GM12892 (cell line): Measurements from ENCODE around the gene ZBTB16.
A peak's percentile ranks its signal among the peaks of the same experiment; 100 is the strongest.

Experiments used
- DNase-seq: peaks from one replicate; pipeline ENCODE4 v3.0.0; 2011; ENCODE audit not compliant: insufficient read length
- FAIRE-seq: peaks from 2 replicates; lab custom pipeline; 2011; peaks lifted over from hg19 to GRCh38; lab: Jason Lieb, UNC
- POLR2A ChIP-seq: IDR thresholded peaks from 2 replicates; pipeline ENCODE4 v1.6.1; 2011; ENCODE audit warnings: low read depth, low read length, control low read depth
- POLR2AphosphoS5 ChIP-seq: IDR thresholded peaks from 2 replicates; pipeline ENCODE4 v1.6.1; 2011; ENCODE audit warnings: low read depth, low read length, control low read depth
- TAF1 ChIP-seq: IDR thresholded peaks from 2 replicates; pipeline ENCODE4 v1.6.1; 2011; ENCODE audit warnings: low read depth, mild to moderate bottlenecking, control low read depth, low read length, borderline replicate concordance

The ZBTB16 gene

DNA sequence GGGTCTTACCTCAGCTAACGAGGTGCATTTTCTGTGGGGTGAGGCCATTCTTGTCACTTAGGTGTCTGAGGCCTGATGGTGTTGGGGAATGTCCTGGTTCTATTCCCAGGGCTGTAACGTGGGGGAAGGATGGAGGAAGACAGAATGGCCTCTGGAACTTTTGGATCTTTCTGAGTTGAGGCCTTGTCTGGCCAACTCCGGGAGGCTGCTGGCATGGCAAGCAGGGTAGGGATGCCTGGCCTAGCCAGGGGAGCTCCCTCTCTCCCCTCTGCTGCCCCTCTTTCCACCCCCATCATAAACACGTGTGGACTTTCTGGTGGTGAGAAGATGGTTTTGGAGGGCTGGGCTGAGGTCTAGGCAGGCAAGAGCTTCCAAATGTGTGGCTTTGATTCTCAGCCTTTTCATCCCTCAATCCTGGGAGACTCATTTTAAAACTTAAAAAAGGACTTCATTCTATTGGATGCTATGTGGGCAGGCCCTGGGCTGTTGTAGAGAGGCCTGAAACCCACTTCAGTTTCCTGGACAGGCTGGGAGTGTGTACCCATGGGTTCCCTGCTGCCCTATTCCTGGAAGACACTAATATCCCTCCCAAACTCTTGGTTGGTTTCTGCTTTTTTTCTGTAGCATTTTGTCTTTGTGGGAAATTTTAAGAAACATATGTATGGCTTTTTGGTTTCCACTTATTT lies 30.9 kb downstream of the ZBTB16 start:
- DNase-seq (no peak), FAIRE-seq (no peak)
- TF ChIP-seq TAF1 (no peak), POLR2A (no peak), POLR2AphosphoS5 (no peak)

GRCh38 chr11:114090976-114091375 lies 31.5 kb downstream of the ZBTB16 start:
- no peak for FAIRE-seq
- TF ChIP-seq POLR2A (no peak), TAF1 (no peak), POLR2AphosphoS5 (no peak)
- no peak for DNase-seq

DNA sequence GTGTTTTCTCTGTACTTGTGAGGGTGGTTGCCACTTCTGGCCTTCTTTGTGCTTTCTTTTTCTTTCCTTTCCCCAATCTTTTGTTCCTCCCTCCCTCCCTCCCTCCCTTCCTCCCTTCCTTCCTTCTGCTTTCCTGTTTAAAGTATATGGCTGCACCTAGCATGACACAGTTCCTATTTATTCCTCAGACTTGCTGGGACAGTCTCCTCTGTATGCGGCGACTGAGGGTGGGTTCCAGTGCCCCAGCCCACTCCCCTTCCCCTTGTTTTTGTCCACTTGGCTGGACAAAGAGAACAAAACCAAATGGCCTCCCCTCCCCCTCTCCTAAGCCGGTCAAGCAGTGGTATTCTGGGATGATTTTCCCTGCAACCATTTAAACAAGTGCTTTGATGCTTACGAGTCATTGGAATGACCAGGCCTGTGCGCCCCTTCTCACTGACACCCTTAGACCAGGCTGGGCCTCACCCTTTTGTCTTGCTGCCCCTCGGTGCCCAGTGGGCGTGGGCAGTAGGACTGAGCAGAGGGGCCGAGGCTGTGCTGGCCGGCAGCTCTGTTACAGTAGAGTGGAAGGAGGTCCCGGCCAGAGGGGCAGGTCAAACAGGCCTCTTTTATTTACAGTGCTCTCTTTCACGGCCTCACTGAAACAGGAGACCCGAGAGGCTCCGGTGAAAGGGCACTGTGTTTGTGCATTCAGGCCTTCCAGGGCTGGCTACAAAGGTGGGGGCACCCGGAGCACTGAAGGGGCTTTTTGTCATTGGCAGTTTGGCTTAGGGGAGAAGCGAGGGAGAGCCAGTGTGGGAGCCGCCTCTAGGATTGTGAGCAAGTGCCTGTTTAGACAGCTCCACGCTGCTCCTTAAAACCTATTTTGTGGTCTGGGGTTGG lies 32.2 kb downstream of the ZBTB16 start:
- no peak for TF ChIP-seq POLR2AphosphoS5
- TF ChIP-seq POLR2A: no peak
- no peak for TF ChIP-seq TAF1
- no peak for DNase-seq
- no peak for FAIRE-seq

DNA sequence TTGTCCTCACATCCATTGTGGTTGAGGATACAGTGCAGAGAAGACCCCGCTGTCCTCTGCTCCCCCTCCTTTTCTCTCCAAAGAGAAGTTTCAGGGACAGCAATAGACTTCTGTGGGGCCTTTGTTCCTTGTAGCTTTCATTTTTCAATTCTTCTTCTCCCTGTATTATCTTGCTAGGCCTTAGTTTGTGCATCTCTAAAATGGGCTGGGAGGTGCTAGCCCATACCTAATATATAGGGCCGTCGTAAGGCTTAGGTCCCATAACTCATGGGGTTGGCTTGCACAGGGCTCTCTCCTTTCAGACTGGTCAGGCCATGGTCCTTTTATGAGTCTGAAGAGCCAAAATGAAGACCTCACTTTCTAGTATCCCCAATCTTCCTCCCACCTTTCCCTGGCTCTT lies 33.0 kb downstream of the ZBTB16 start:
- FAIRE-seq (no peak), DNase-seq (no peak)
- TF ChIP-seq POLR2A (no peak), TAF1 (no peak), POLR2AphosphoS5 (no peak)

DNA sequence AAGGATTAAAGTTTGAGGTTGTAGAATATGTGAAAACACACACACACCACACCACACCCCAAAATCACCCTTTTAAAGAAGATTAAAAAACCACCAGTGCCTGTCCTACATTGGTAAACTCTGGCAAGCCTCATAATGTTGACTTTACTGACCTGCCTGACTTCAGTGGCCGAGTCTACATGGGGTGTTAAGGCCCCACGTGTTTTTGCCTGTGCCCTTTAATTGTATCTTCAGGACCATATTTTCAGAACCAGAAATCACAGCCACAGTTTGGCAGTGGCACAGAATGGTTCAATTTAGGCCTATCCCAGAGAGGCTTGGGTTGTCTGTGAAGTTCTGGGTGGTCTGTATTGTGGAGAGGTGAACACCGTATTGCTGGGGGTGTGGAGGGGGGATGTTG lies 33.4 kb downstream of the ZBTB16 start:
- FAIRE-seq (no peak), DNase-seq (no peak)
- TF ChIP-seq POLR2AphosphoS5 (no peak), POLR2A (no peak), TAF1 (no peak)

- TF ChIP-seq TAF1 (no peak), POLR2A (no peak), POLR2AphosphoS5 (no peak)
- FAIRE-seq (no peak), DNase-seq (no peak)
Observed at GRCh38 chr11:114094516-114094915, 35.0 kb downstream of the ZBTB16 start.

GRCh38 chr11:114095899-114096298 lies 36.4 kb downstream of the ZBTB16 start:
- TF ChIP-seq POLR2A (no peak), TAF1 (no peak), POLR2AphosphoS5 (no peak)
- DNase-seq: no peak
- no peak for FAIRE-seq

- peak; percentile 17 for FAIRE-seq
- TF ChIP-seq POLR2AphosphoS5: no peak
- no peak for TF ChIP-seq TAF1
- no peak for TF ChIP-seq POLR2A
- DNase-seq: no peak
Observed at GRCh38 chr11:114097832-114098231, 38.3 kb downstream of the ZBTB16 start.

DNA sequence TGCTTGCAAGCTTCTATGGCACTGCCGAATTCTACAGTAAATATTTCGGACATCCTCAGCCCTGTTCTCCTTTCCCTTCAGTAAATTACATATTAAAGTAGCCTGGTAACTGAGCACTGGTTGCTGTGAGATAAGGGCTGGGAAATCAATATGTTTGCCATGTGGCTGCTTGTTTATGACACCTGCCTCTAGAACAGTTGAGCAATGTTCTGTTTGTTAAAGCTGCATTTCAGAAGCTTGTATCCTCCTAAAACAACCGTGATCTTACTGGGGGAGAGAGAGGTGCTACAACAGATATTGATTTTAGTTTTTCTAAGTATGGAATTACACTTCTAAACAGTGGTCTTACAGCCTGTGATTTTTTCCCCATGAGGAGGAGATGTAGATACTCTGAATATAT lies 39.4 kb downstream of the ZBTB16 start:
- FAIRE-seq: no peak
- TF ChIP-seq POLR2AphosphoS5 (no peak), POLR2A (no peak), TAF1 (no peak)
- no peak for DNase-seq

DNA sequence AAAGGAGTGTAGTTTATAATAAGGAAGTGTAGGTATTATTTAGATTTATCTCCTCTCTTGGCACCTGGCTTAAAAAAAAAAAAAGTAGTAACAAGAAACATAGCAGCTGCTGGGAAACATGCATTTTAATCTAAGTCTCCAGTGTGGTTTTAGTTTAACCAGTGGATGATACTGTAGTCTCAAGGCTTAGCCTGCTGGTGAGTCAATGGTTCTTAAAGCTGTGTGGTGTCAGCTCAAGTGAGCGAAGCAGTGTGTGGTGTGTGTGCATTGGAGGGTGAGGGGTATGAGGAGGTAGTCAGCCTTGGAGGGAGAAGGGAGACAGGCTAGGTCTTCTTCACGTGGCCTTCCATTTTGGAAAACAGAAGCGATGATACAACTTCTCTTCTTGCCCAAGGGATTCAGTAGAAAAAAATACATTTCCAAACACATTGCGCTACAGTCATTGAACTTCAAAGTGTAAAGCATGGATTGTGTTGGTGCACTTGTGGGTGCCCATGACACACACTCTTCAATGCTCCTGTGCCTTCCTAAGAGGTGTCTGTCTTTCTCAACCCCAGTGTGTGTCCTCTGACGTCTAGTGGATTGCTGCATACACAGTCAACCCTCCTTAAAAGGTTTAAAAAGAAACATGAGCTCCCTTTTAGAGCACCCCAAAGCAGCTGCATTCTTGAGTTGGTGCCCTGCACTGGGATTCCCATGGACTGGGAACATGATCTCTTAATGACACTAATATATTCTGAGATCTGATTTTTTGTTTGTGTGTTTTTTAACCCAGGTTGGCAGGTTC lies 40.1 kb downstream of the ZBTB16 start:
- no peak for FAIRE-seq
- TF ChIP-seq POLR2A (no peak), TAF1 (no peak), POLR2AphosphoS5 (no peak)
- DNase-seq: no peak
